Stimulated activated naive CD4-positive, alpha-beta T cell treated with Interleukin-2 at 50 U/mL for 16 hours (primary cell): ENCODE results near the gene SWT1.
"Not testable (repeated sequence)": the region's sequence is repeated elsewhere in the genome, so short reads cannot be mapped to it uniquely, and the experiment has no call there.

Source experiments
- DNase-seq: peaks from one replicate; lab custom pipeline; 2025; lab: John Stamatoyannopoulos, UW

SWT1 gene

GRCh38 chr1:185291159-185291558 is 134.2 kb downstream of the SWT1 start:
- no peak for DNase-seq

- DNase-seq, result no peak
Measured at GRCh38 chr1:185291652-185292051, 134.7 kb downstream of the SWT1 start.

- no peak for DNase-seq
Measured at GRCh38 chr1:185292237-185292636, 135.3 kb downstream of the SWT1 start.

- no peak for DNase-seq
Measured at GRCh38 chr1:185293967-185294542, 137.1 kb downstream of the SWT1 start.

- DNase-seq, result no peak
Measured at GRCh38 chr1:185295091-185295490, 138.1 kb downstream of the SWT1 start.

DNA sequence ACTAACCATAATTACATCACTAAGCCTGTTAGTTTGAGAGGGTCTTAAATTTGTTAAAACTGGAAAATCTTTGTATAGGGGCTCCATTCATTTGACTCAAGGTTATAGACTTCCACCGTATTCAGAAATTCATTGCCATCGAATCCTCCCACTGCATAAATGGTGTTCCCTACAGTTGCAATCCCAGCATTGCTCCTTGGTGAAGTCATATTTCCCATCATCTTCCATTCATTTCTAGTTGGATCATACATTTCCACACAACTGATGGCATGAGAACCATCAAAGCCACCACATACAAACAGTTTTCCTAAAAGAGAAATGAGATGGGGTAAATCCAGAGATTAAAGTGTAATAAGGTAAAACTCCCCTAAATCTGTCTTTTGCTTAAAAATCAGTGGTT is 141.0 kb downstream of the SWT1 start:
- no peak for DNase-seq

- DNase-seq, result no peak
Measured at GRCh38 chr1:185300152-185300551, 143.2 kb downstream of the SWT1 start.

- DNase-seq, result no peak
Measured at GRCh38 chr1:185305419-185305818, 148.5 kb downstream of the SWT1 start.

DNA sequence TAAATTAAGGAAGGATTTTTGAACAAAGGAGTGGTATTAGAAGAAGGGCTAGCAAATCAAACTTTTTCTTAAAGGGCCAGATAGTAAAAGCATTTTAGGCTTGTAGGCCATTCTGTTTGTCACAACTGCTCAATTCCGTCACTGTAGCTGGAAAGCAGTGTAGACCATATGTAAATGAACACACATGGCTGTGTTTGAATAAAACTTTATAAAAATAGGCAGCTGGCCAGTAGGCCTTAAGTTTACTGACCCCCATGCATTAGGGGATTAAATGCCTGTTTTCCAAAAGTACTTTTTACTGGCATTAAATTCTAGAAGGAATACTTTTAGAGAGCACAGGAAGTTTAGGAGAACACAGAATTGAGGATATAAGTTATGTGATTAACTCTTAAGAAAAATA is 151.2 kb downstream of the SWT1 start:
- no peak for DNase-seq

DNA sequence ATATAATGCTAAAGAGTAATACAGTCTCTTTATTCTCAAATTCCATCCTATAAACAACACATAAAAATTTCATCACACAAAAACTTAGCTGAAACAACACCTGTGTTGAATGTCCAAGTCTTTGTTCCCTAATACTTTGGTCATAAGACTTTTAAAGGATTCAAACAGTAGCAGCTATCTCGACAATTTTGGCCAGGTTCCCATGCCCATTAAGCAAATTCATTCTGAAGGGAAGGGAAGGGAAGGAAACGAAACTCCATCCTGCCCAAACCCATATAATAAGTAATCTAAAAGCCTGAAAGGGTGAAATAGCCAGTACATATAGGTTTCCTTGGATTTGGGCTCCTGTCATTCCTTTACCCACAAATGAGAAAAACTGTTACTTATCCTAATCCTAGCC is 152.6 kb downstream of the SWT1 start:
- no peak for DNase-seq

DNA sequence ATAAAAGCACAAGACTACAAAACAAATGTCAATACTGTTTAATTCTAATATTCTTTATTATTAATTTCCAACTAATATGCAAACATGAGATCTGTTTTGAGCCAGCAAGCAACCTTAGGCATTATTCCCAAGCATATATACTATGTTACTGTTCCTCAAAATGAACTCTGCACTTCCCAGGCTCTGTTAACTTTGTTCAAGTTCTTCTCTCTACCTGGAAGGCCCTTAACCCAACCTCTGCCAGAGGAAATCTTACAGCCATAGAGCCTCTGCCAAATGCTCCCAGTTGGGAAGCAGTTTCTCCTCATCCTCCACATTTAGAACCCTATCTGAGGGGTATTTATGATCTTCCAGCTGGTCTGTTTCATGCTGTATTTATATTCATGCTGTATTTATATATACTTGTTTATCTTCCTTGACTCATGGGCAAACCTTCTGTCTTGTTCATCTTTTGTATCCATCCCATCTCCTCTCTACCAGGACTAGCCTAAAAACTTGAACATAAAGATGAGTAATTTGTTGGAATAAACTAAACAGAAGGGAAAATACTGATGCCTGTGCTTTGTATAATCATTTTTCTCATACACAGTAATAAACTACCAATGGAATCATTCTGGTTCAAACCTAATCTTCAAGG is 154.7 kb downstream of the SWT1 start:
- no peak for DNase-seq

GRCh38 chr1:185312361-185313138 is 155.6 kb downstream of the SWT1 start:
- DNase-seq, result no peak

- DNase-seq, result no peak
Measured at GRCh38 chr1:185314411-185314810, 157.4 kb downstream of the SWT1 start.

GRCh38 chr1:185315445-185316071 is 158.6 kb downstream of the SWT1 start:
- DNase-seq, result no peak

DNA sequence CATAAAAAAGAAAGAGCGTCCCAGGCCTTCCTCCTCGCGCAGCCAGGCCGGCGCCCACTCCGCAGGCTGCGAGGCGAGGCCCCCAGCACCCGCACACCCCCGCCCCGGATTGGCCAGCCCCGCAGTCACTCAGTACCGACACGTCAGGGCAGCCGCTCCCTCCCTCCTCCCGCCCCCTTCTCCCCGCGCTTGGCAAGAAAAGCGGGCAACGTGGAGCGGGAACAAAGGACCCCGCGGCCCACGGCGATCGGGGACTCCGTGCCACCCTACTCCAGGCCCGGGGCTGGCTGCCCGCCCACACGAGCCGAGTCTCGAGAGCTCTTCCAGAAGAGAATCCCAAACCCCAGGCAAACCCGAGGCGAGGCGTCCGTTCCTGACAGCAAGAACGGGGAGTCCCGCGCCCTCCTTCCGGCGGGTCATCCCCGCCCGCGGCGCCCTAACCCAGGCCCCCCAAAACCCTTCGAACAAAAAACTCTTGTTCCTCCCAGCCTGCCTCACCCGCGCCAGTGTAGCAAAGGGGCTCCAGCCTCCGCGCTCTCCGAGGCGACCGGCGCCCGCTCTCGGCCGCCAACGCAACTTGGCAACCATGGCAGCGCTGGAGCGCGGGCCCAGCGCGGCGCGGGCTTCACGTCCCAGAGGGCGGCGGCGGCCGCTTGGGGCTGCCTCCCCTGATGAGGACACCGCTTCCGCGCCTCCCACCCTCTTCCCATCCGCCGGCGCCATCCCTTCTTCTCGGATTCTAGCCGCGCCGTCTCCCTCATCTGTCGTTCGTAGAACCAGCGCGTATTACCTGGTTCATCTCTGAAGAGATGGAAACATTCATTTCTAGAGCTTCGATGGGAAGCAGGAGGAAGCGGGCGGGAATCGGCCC is 159.4 kb downstream of the SWT1 start:
- peak; percentile 91 for DNase-seq

- DNase-seq, result peak; percentile 96
Measured at GRCh38 chr1:185317034-185317885, 160.3 kb downstream of the SWT1 start, which contains the start of gene IVNS1ABP. IVNS1ABP (minus strand) TSS chr1:185317243; CDS start chr1:185309493, 7,750 bp downstream.

- DNase-seq, result peak; percentile 68
Measured at GRCh38 chr1:185317886-185318310, 160.9 kb downstream of the SWT1 start.

- no peak for DNase-seq
Measured at GRCh38 chr1:185318431-185319138, 161.6 kb downstream of the SWT1 start.

GRCh38 chr1:185319139-185319475 is 162.1 kb downstream of the SWT1 start:
- DNase-seq, result no peak

DNA sequence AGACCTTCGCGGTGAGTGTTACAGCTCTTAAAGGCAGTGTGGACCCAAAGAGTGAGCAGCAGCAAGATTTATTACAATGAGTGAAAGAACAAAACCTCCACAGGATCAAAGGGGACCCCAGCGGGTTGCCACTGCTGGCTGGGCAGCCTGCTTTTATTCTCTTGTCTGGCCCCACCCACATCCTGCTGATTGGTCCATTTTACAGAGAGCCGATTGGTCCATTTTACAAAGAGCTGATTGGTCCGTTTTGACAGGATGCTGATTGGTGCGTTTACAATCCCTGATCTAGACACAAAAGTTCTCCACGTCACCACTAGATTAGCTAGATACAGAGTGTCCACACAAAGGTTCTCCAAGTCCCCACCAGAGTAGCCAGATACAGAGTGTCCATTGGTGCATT is 164.1 kb downstream of the SWT1 start:
- not testable (repeated sequence) for DNase-seq
